Caco-2 (cell line): ENCODE measurements around the gene WNK1. TPM values are rescaled to one million over a fixed set of nuclear protein-coding genes. Genes with fewer than 3 reads are reported as not detected.

Experiments
- BruUV-seq: library from RNA; stranded (reverse); fragments of 400-500 nt; replicated peaks from 2 replicates; lab custom pipeline; 2021; lab: Mats Ljungman, UMichigan
- CTCF ChIA-PET: fragments of 300-600 bp; sonication (Branson Sonifier 250); formaldehyde crosslinking; loops from one replicate; lab custom pipeline; 2022; ENCODE audit warnings: antibody characterized with exemption; lab: Charles Lee
- POLR2A ChIA-PET: fragments of 300-600 bp; sonication (Branson Sonifier 250); formaldehyde crosslinking; loops from one replicate; lab custom pipeline; 2022; ENCODE audit warnings: antibody characterized with exemption; lab: Charles Lee
- DNase-seq, 2 experiments: peaks; one replicate each; pipeline versions ENCODE4 v3.0.0 to v3.0.0-alpha.2; 2020 to 2022
- H3K27me3 ChIP-seq: replicated peaks from 2 replicates; pipeline ENCODE4 v1.6.0; 2011; ENCODE audit warnings: low read length; ENCODE audit not compliant: control insufficient read depth, insufficient read depth
- H3K36me3 ChIP-seq: 2 replicates; pipeline ENCODE4 v1.5.1; 2011; ENCODE audit warnings: low read length; ENCODE audit not compliant: control insufficient read depth, insufficient read depth
- H3K4me1 ChIP-seq: fragments of 250-450 bp; sonication (Bioruptor Pico); 2 replicates; pipeline ENCODE4 v1.5.1; 2020; ENCODE audit warnings: mild to moderate bottlenecking
- H3K4me3 ChIP-seq: 2 replicates; pipeline ENCODE4 v1.5.1; 2011; ENCODE audit warnings: low read depth, mild to moderate bottlenecking, control low read depth, low read length
- H3K9me3 ChIP-seq: fragments of 250-450 bp; sonication (Bioruptor Pico); 2 replicates; pipeline ENCODE4 v1.5.1; 2020; ENCODE audit warnings: mild to moderate bottlenecking, moderate library complexity
- H3K27ac Mint-ChIP-seq: one replicate; pipeline ENCODE4 v1.8.0; 2022; ENCODE audit warnings: mixed read lengths; ENCODE audit not compliant: unreplicated experiment
- H3K27me3 Mint-ChIP-seq: one replicate; pipeline ENCODE4 v1.8.0; 2022; ENCODE audit warnings: mixed read lengths; ENCODE audit not compliant: insufficient read depth, unreplicated experiment
- H3K36me3 Mint-ChIP-seq: one replicate; pipeline ENCODE4 v1.8.0; 2022; ENCODE audit warnings: mild to moderate bottlenecking, mixed read lengths; ENCODE audit not compliant: insufficient read depth, unreplicated experiment
- H3K4me1 Mint-ChIP-seq: one replicate; pipeline ENCODE4 v1.8.0; 2022; ENCODE audit warnings: low read depth, mixed read lengths; ENCODE audit not compliant: unreplicated experiment
- H3K4me3 Mint-ChIP-seq: one replicate; pipeline ENCODE4 v1.8.0; 2022; ENCODE audit warnings: mild to moderate bottlenecking, moderate library complexity, mixed read lengths; ENCODE audit not compliant: unreplicated experiment
- H3K9me3 Mint-ChIP-seq: one replicate; pipeline ENCODE4 v1.8.0; 2022; ENCODE audit warnings: mixed read lengths; ENCODE audit not compliant: unreplicated experiment
- intact Hi-C: fragments of 100-400 bp; cut with micrococcal nuclease; formaldehyde crosslinking; loops from one replicate; pipeline ENCODE4 v1.10.0; 2022; ENCODE audit not compliant: unreplicated experiment
- total RNA-seq: library from RNA; stranded (reverse); gene quantifications from 2 replicates; pipeline ENCODE4 v1.2.3, GENCODE V29; 2022
- TF ChIP-seq, protein P1 (sequence below), 2 experiments: fragments of 200-600 bp in 1 of 2; IDR thresholded peaks; 1 replicate in 1 of 2; 2 replicates in 1 of 2; pipeline versions ENCODE4 v1.5.1 to v1.8.0; 2011 to 2022; ENCODE audit warnings: antibody characterized with exemption in 1 of 2, control low read depth in 1 of 2, inconsistent platforms in 1 of 2, low read depth in 1 of 2, low read length in 1 of 2, mild to moderate bottlenecking in 1 of 2, moderate library complexity in 1 of 2; ENCODE audit not compliant: insufficient read depth in 1 of 2, severe bottlenecking in 1 of 2, unreplicated experiment in 1 of 2

WNK1 gene
- total RNA-seq, 1 experiment from 2014 or later = 224 TPM

DNA sequence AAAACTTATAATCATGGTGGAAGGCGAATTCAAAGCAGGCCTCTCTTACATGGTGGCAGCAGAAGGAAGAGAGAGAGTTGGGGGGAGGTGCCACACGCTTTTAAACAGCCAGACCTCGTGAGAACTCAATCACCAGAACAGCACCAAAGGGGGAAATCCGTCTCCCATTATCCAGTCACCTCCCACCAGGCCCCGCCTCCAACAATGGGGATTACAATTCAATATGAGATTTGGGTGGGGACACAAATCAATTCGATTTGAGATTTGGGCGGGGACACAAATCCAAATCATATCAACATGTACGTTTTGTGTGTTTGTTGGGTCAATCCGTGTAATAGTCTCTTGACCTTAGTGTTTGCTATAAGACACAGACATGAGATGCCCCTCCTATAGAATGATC lies 21.8 kb upstream of the WNK1 start:
- Histone ChIP-seq H3K4me1 (peaks cover 5% of the 10 kb centered on the region; the same call in 1 of the 2 replicates), H3K36me3 (no peaks in the 10 kb centered on the region), H3K4me3 (no peak overlapping the region), H3K9me3 (no peaks in the 10 kb centered on the region), H3K27me3 (no peaks in the 10 kb centered on the region; the same call in 1 of the 2 replicates)
- BruUV-seq = no TSS peak
- CTCF ChIA-PET = no interaction called here
- TF ChIP-seq, protein P1, sequence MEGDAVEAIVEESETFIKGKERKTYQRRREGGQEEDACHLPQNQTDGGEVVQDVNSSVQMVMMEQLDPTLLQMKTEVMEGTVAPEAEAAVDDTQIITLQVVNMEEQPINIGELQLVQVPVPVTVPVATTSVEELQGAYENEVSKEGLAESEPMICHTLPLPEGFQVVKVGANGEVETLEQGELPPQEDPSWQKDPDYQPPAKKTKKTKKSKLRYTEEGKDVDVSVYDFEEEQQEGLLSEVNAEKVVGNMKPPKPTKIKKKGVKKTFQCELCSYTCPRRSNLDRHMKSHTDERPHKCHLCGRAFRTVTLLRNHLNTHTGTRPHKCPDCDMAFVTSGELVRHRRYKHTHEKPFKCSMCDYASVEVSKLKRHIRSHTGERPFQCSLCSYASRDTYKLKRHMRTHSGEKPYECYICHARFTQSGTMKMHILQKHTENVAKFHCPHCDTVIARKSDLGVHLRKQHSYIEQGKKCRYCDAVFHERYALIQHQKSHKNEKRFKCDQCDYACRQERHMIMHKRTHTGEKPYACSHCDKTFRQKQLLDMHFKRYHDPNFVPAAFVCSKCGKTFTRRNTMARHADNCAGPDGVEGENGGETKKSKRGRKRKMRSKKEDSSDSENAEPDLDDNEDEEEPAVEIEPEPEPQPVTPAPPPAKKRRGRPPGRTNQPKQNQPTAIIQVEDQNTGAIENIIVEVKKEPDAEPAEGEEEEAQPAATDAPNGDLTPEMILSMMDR (IDR thresholded peaks at IDR 0.05; ENCODE audit: insufficient read depth in 1 of 2, low read depth in 1 of 2, low read length in 1 of 2, severe bottlenecking in 1 of 2, unreplicated experiment in 1 of 2) = no peak
- intact Hi-C loops = no loop called here
- DNase-seq = no peak
- Mint-ChIP-seq H3K9me3 (peaks cover 14% of the 10 kb centered on the region), H3K27ac (no peak overlapping the region), H3K27me3 (no peaks in the 10 kb centered on the region), H3K4me1 (peaks cover 7% of the 10 kb centered on the region), H3K4me3 (no peak overlapping the region), H3K36me3 (no peaks in the 10 kb centered on the region)
- POLR2A ChIA-PET = no interaction called here

DNA sequence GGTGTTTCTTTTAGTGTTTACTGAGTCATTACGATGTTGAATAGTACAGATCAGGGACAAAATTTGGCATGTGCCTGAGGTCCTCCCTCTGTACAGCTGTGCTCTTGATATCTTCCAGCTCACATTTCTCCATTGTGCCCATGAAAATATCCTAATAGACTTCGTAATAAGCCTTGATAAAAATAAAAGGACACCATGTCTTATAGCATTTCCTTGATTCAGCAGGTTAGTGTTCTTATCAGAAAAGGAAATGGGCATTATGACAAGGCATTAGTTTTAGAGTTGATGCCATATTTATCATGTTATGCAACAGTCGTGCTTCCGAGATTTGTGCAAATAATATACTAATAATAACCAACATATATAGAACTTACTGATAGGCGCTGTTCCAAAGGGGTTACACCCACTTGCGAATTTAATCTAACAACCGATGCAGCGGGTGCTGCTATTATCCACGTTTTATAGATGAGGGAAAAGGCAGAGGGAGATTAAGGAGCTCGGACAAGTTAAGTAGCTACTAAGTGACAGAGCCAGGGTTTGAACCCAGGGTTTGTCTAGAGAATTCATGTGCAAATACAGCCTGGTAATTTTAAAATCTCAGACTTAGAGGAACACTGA lies 15.1 kb upstream of the WNK1 start:
- TF ChIP-seq, protein P1 (IDR thresholded peaks at IDR 0.05; ENCODE audit: insufficient read depth in 1 of 2, low read depth in 1 of 2, low read length in 1 of 2, severe bottlenecking in 1 of 2, unreplicated experiment in 1 of 2) = no peak
- Histone ChIP-seq H3K9me3 (no peaks in the 10 kb centered on the region), H3K36me3 (no peaks in the 10 kb centered on the region), H3K27me3 (no peaks in the 10 kb centered on the region), H3K4me1 (peaks cover 12% of the 10 kb centered on the region), H3K4me3 (no peak overlapping the region)
- intact Hi-C loops = no loop called here
- Mint-ChIP-seq H3K36me3 (no peaks in the 10 kb centered on the region), H3K9me3 (no peaks in the 10 kb centered on the region), H3K27me3 (no peaks in the 10 kb centered on the region), H3K27ac (no peak overlapping the region), H3K4me1 (peaks cover 9% of the 10 kb centered on the region), H3K4me3 (no peak overlapping the region)
- POLR2A ChIA-PET = no interaction called here
- CTCF ChIA-PET = interaction anchor here (0.6 kb wide), 1 partner anchor 16 kb away, joined by 5 read pairs; no protein-coding TSS in a partner anchor
- no peak for DNase-seq
- BruUV-seq = no TSS peak

- POLR2A ChIA-PET = no interaction called here
- DNase-seq = no peak
- Mint-ChIP-seq H3K27me3 (no peaks in the 10 kb centered on the region), H3K4me1 (peaks cover 9% of the 10 kb centered on the region), H3K36me3 (no peaks in the 10 kb centered on the region), H3K9me3 (no peaks in the 10 kb centered on the region), H3K27ac (no peak overlapping the region), H3K4me3 (no peak overlapping the region)
- H3K4me3 ChIP-seq = no peak overlapping the region
- TF ChIP-seq, protein P1 (IDR thresholded peaks at IDR 0.05; ENCODE audit: insufficient read depth in 1 of 2, low read depth in 1 of 2, low read length in 1 of 2, severe bottlenecking in 1 of 2, unreplicated experiment in 1 of 2) = no peak
- peaks cover 12% of the 10 kb centered on the region for H3K4me1 ChIP-seq
- CTCF ChIA-PET = interaction anchor here (0.5 to 1.5 kb wide), 2 partner anchors 12 to 128 kb away, joined by 3 to 7 read pairs; no protein-coding TSS in a partner anchor
- no TSS peak for BruUV-seq
- H3K27me3 ChIP-seq = no peaks in the 10 kb centered on the region
- H3K9me3 ChIP-seq = no peaks in the 10 kb centered on the region
- intact Hi-C loops = no loop called here
- no peaks in the 10 kb centered on the region for H3K36me3 ChIP-seq
Measured at GRCh38 chr12:738712-739111, 13.7 kb upstream of the WNK1 start.
